HG02840 (cell line): Measurements from ENCODE around the gene FBP1.

Experiments used
- ATAC-seq: cut with Tn5 transposase; IDR thresholded peaks from one replicate; pipeline ENCODE4 v1.9.1; 2021; ENCODE audit warnings: mild to moderate bottlenecking, moderate library complexity, moderate number of reproducible peaks; ENCODE audit not compliant: unreplicated experiment, low FRiP score

The FBP1 gene

GRCh38 chr9:94639061-94639998 is at the start of gene FBP1:
TSS of gene FBP1 (minus strand) at chr9:94639518. CDS start at chr9:94639310, 208 bp downstream.
- ATAC-seq = no peak

GRCh38 chr9:94687451-94687850 is 48.1 kb upstream of the FBP1 start:
- ATAC-seq = no peak

GRCh38 chr9:94685359-94685758 is 46.0 kb upstream of the FBP1 start:
- no peak for ATAC-seq

- no peak for ATAC-seq
Observed at GRCh38 chr9:94681508-94681907, 42.2 kb upstream of the FBP1 start.

GRCh38 chr9:94680621-94681020 is 41.3 kb upstream of the FBP1 start:
- no peak for ATAC-seq

- no peak for ATAC-seq
Observed at GRCh38 chr9:94680020-94680419, 40.7 kb upstream of the FBP1 start.

- no peak for ATAC-seq
Observed at GRCh38 chr9:94679587-94679986, 40.3 kb upstream of the FBP1 start.

- no peak for ATAC-seq
Observed at GRCh38 chr9:94677929-94678328, 38.6 kb upstream of the FBP1 start.

- ATAC-seq = no peak
Observed at GRCh38 chr9:94676446-94677131, 37.3 kb upstream of the FBP1 start.

GRCh38 chr9:94675008-94675881 is 35.9 kb upstream of the FBP1 start:
- ATAC-seq = no peak

GRCh38 chr9:94672811-94673487 is 33.6 kb upstream of the FBP1 start:
- no peak for ATAC-seq

GRCh38 chr9:94668928-94669729 is 29.8 kb upstream of the FBP1 start:
- no peak for ATAC-seq

GRCh38 chr9:94668418-94668927 is 29.2 kb upstream of the FBP1 start:
- ATAC-seq = no peak

GRCh38 chr9:94666364-94667099 is 27.2 kb upstream of the FBP1 start:
- no peak for ATAC-seq

- no peak for ATAC-seq
Observed at GRCh38 chr9:94665613-94666012, 26.3 kb upstream of the FBP1 start.

GRCh38 chr9:94664801-94665200 is 25.5 kb upstream of the FBP1 start:
- no peak for ATAC-seq

- no peak for ATAC-seq
Observed at GRCh38 chr9:94663640-94664039, 24.3 kb upstream of the FBP1 start.

GRCh38 chr9:94663140-94663539 is 23.8 kb upstream of the FBP1 start:
- ATAC-seq = no peak
